Chondrocyte (in vitro differentiated cells): Measurements from ENCODE around the gene MARCHF6. TPM values are rescaled to one million over a fixed set of nuclear protein-coding genes. Genes with fewer than 3 reads are reported as not detected.
"Not testable (repeated sequence)": the region's sequence is repeated elsewhere in the genome, so short reads cannot be mapped to it uniquely, and the experiment has no call there.

Source experiments
- DNase-seq: peaks from one replicate; pipeline ENCODE4 v3.0.0; 2021; ENCODE audit warnings: mixed read lengths, low spot score
- H3K27ac Mint-ChIP-seq: one replicate; pipeline ENCODE4 v1.8.0; 2021; ENCODE audit warnings: mild to moderate bottlenecking, moderate library complexity, mixed read lengths; ENCODE audit not compliant: unreplicated experiment
- H3K27me3 Mint-ChIP-seq: 2 replicates; pipeline ENCODE4 v1.8.0; 2021; ENCODE audit warnings: low read depth, mixed read lengths
- H3K36me3 Mint-ChIP-seq: 2 replicates; pipeline ENCODE4 v1.8.0; 2021; ENCODE audit warnings: low read depth, mixed read lengths
- H3K4me1 Mint-ChIP-seq: 2 replicates; pipeline ENCODE4 v1.8.0; 2021; ENCODE audit warnings: low read depth, mild to moderate bottlenecking, mixed read lengths
- H3K4me3 Mint-ChIP-seq: one replicate; pipeline ENCODE4 v1.8.0; 2021; ENCODE audit warnings: mild to moderate bottlenecking, moderate library complexity, mixed read lengths; ENCODE audit not compliant: unreplicated experiment
- H3K9me3 Mint-ChIP-seq: 2 replicates; pipeline ENCODE4 v1.8.0; 2021; ENCODE audit warnings: low read depth, mixed read lengths
- total RNA-seq: library from RNA; stranded (reverse); gene quantifications from 3 replicates; pipeline ENCODE4 v1.2.1, GENCODE V29; 2021
- TF ChIP-seq, protein P1 (sequence below): fragments of 200-600 bp; sonication (generic); IDR thresholded peaks from 2 replicates; pipeline ENCODE4 v1.5.0; 2021; ENCODE audit warnings: antibody characterized with exemption, mild to moderate bottlenecking, moderate library complexity

MARCHF6 gene
- total RNA-seq, 1 donor from 2014 or later: 149 TPM

- no peaks in the 10 kb centered on the region for H3K9me3 Mint-ChIP-seq
- no peak for DNase-seq
- no peaks in the 10 kb centered on the region for H3K27me3 Mint-ChIP-seq
- H3K36me3 Mint-ChIP-seq: no peaks in the 10 kb centered on the region
- H3K4me1 Mint-ChIP-seq: peaks cover 51% of the 10 kb centered on the region
- H3K27ac Mint-ChIP-seq: no peak overlapping the region
- TF ChIP-seq, protein P1, sequence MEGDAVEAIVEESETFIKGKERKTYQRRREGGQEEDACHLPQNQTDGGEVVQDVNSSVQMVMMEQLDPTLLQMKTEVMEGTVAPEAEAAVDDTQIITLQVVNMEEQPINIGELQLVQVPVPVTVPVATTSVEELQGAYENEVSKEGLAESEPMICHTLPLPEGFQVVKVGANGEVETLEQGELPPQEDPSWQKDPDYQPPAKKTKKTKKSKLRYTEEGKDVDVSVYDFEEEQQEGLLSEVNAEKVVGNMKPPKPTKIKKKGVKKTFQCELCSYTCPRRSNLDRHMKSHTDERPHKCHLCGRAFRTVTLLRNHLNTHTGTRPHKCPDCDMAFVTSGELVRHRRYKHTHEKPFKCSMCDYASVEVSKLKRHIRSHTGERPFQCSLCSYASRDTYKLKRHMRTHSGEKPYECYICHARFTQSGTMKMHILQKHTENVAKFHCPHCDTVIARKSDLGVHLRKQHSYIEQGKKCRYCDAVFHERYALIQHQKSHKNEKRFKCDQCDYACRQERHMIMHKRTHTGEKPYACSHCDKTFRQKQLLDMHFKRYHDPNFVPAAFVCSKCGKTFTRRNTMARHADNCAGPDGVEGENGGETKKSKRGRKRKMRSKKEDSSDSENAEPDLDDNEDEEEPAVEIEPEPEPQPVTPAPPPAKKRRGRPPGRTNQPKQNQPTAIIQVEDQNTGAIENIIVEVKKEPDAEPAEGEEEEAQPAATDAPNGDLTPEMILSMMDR: no peak
- no peak overlapping the region for H3K4me3 Mint-ChIP-seq
These were observed 19.5 kb downstream of the MARCHF6 start for GRCh38 chr5:10372726-10373709.

DNA sequence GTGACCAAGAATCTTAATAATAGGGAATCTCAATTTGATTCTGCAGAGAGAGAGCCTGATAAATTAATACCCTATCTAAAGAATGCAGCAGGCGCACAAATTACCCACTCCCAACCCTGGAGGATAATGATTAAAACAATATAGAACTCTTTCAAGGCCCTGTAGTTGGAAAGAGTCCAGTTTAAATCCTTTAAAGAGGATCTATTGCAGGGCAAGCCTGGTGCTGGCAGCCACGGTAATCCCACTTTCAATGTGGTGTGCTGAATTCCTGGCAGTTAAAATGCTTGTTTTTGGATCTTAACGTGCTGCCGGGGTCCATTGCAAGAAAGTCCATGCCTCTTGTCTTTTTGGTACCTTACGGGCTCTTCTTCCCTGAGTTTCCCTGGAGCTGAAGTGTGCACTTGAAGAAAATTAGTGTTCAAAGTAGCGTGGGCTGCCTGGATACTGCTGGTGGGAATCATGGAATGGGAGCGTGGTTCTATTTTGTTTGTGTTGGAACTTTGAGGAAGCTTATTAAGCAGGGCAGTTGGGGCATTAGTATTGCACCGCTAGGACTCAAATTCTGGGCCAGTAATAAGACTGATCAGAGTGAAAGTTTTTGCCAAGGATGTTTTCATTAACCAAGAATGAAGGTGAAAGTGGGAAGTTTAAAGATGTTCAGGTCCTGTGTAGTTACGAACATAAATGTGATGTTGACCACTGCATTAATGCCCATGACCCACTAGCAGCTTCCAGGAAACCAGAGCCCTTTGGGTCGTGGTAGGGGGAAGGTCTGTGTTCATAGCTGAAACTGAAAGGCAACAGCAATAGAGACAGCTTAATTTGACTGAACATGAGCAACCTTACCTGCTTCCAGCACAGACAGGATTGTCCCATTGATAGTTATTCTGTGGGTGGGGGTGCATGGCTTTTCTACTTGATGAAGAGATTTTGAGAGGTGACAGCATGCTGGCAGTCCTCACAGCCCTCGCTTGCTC lies 20.8 kb downstream of the MARCHF6 start:
- no peak for DNase-seq
- Mint-ChIP-seq H3K27me3 (no peaks in the 10 kb centered on the region), H3K27ac (peak overlapping the region; percentile 23), H3K36me3 (peaks cover 2% of the 10 kb centered on the region), H3K4me1 (peaks cover 46% of the 10 kb centered on the region), H3K9me3 (no peaks in the 10 kb centered on the region), H3K4me3 (no peak overlapping the region)
- TF ChIP-seq, protein P1: no peak

DNA sequence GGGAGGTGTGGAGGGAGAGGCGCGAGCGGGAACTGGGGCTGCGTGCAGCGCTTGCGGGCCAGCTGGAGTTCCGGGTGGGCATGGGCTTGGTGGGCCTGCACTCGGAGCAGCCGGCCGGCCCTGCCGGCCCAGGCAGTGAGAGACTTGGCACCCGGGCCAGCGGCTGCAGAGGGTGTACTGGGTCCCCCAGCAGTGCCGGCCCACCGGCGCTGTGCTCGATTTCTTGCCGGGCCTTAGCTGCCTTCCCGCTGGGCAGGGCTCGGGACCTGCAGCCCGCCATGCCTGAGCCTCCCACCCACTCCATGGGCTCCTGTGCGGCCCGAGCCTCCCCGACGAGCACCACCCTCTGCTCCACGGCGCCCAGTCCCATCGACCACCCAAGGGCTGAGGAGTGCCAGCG lies 21.7 kb downstream of the MARCHF6 start:
- not testable (repeated sequence) for H3K36me3 Mint-ChIP-seq, H3K27ac Mint-ChIP-seq, DNase-seq, H3K9me3 Mint-ChIP-seq, H3K27me3 Mint-ChIP-seq, H3K4me3 Mint-ChIP-seq
- peaks cover 46% of the 10 kb centered on the region for H3K4me1 Mint-ChIP-seq

GRCh38 chr5:10376544-10376943 lies 23.0 kb downstream of the MARCHF6 start:
- H3K27me3 Mint-ChIP-seq: no peaks in the 10 kb centered on the region
- no peak for DNase-seq
- no peak overlapping the region for H3K4me3 Mint-ChIP-seq
- H3K9me3 Mint-ChIP-seq: no peaks in the 10 kb centered on the region
- H3K4me1 Mint-ChIP-seq: peaks cover 38% of the 10 kb centered on the region
- no peak overlapping the region for H3K27ac Mint-ChIP-seq
- H3K36me3 Mint-ChIP-seq: peaks cover 6% of the 10 kb centered on the region
- TF ChIP-seq, protein P1: no peak

- H3K36me3 Mint-ChIP-seq: peaks cover 10% of the 10 kb centered on the region
- H3K4me1 Mint-ChIP-seq: peaks cover 39% of the 10 kb centered on the region
- H3K27ac Mint-ChIP-seq: no peak overlapping the region
- H3K27me3 Mint-ChIP-seq: no peaks in the 10 kb centered on the region
- no peaks in the 10 kb centered on the region for H3K9me3 Mint-ChIP-seq
- no peak for DNase-seq
- H3K4me3 Mint-ChIP-seq: no peak overlapping the region
- TF ChIP-seq, protein P1: no peak
These were observed 23.6 kb downstream of the MARCHF6 start for GRCh38 chr5:10377081-10377480.
